IPS-20b (cell line): Measurements from ENCODE around the gene KCNIP3.

Experiments
- H3K27ac ChIP-seq: one replicate; pipeline ENCODE4 v1.5.1; 2013; ENCODE audit warnings: low read length
- H3K27me3 ChIP-seq: 2 replicates; pipeline ENCODE4 v1.6.1; 2013; ENCODE audit warnings: mild to moderate bottlenecking, low read length, inconsistent platforms; ENCODE audit not compliant: insufficient read depth
- H3K36me3 ChIP-seq: 2 replicates; pipeline ENCODE4 v1.6.1; 2013; ENCODE audit warnings: low read depth, mild to moderate bottlenecking, inconsistent platforms, low read length, moderate library complexity; ENCODE audit not compliant: insufficient read depth
- H3K4me1 ChIP-seq: 2 replicates; pipeline ENCODE4 v1.6.1; 2013; ENCODE audit warnings: mild to moderate bottlenecking, control low read depth, inconsistent platforms, low read length, moderate library complexity; ENCODE audit not compliant: insufficient read depth
- H3K4me3 ChIP-seq: 2 replicates; pipeline ENCODE4 v1.5.1; 2013; ENCODE audit warnings: mild to moderate bottlenecking, low read length, inconsistent platforms
- H3K9ac ChIP-seq: 2 replicates; pipeline ENCODE4 v1.6.1; 2013; ENCODE audit warnings: low read depth, mild to moderate bottlenecking, inconsistent platforms, low read length, moderate library complexity
- H3K9me3 ChIP-seq: 2 replicates; pipeline ENCODE4 v1.6.1; 2013; ENCODE audit warnings: mild to moderate bottlenecking, low read depth, low read length, inconsistent platforms; ENCODE audit not compliant: insufficient read depth

Gene KCNIP3

DNA sequence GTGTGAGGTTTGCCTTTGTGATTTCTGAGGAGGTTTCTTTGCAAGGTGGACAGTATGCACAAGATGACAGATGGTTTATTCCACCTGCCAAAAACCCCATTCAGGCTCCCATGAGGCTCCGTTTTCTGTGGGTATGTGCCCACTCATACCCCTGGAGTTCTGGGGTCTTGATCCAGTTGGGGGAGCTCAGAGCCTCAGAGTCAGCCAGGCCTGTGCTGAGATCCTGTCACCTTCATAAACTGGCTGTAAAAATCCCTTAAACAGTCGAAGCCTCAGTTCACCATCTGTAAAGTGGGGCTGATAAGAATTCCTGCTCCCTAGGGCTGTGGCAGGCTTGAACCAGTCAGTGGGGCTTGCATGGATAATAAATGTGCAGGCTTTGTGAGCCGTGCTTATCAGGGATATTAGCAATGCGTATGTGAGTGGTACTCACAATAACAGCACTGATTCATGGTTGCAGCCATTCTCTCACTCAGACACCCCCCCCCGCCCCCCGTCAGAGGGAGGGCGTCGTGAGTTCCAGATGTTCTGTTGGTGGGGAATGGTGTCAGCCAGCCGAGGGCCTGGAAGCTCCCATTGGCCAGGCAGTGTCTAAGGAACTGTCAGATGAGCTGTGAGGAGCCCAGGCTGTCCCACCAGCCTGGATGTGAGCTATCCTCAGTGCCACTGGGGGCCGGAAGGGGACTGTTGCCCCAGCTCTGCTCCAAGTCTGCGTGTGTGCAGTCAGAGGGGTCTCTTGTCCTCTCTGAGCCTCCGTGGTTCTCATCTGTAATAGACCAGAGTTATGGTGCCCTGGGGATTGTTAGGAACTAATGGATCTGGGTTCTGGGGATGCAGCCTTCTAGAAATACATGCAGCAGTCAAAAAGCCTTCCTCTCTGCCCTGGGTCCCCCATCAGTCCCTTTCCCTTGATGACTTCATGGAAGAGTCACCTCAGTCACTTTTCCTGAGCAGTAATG lies 51.7 kb downstream of the KCNIP3 start:
- Histone ChIP-seq H3K4me3 (no peak overlapping the region), H3K27me3 (peaks cover 60% of the 10 kb centered on the region), H3K9me3 (no peaks in the 10 kb centered on the region), H3K27ac (no peak overlapping the region), H3K36me3 (no peaks in the 10 kb centered on the region), H3K9ac (no peak overlapping the region), H3K4me1 (no peaks in the 10 kb centered on the region)

GRCh38 chr2:95349568-95350322 lies 52.6 kb downstream of the KCNIP3 start:
- no peaks in the 10 kb centered on the region for H3K36me3 ChIP-seq
- H3K27ac ChIP-seq: no peak overlapping the region
- no peak overlapping the region for H3K4me3 ChIP-seq
- H3K27me3 ChIP-seq: peaks cover 51% of the 10 kb centered on the region
- H3K4me1 ChIP-seq: no peaks in the 10 kb centered on the region
- H3K9ac ChIP-seq: no peak overlapping the region
- H3K9me3 ChIP-seq: no peaks in the 10 kb centered on the region

GRCh38 chr2:95350368-95350767 lies 53.2 kb downstream of the KCNIP3 start:
- Histone ChIP-seq H3K27ac (no peak overlapping the region), H3K27me3 (peaks cover 45% of the 10 kb centered on the region), H3K9me3 (no peaks in the 10 kb centered on the region), H3K9ac (no peak overlapping the region), H3K4me3 (no peak overlapping the region), H3K4me1 (no peaks in the 10 kb centered on the region), H3K36me3 (no peaks in the 10 kb centered on the region)

GRCh38 chr2:95350774-95351597 lies 53.8 kb downstream of the KCNIP3 start:
- Histone ChIP-seq H3K9me3 (no peaks in the 10 kb centered on the region), H3K36me3 (no peaks in the 10 kb centered on the region), H3K4me3 (no peak overlapping the region), H3K9ac (no peak overlapping the region), H3K4me1 (no peaks in the 10 kb centered on the region), H3K27me3 (peaks cover 39% of the 10 kb centered on the region), H3K27ac (no peak overlapping the region)

GRCh38 chr2:95351598-95351915 lies 54.4 kb downstream of the KCNIP3 start:
- no peaks in the 10 kb centered on the region for H3K4me1 ChIP-seq
- no peak overlapping the region for H3K27ac ChIP-seq
- H3K4me3 ChIP-seq: no peak overlapping the region
- no peaks in the 10 kb centered on the region for H3K36me3 ChIP-seq
- H3K27me3 ChIP-seq: peaks cover 37% of the 10 kb centered on the region
- H3K9ac ChIP-seq: no peak overlapping the region
- H3K9me3 ChIP-seq: no peaks in the 10 kb centered on the region

DNA sequence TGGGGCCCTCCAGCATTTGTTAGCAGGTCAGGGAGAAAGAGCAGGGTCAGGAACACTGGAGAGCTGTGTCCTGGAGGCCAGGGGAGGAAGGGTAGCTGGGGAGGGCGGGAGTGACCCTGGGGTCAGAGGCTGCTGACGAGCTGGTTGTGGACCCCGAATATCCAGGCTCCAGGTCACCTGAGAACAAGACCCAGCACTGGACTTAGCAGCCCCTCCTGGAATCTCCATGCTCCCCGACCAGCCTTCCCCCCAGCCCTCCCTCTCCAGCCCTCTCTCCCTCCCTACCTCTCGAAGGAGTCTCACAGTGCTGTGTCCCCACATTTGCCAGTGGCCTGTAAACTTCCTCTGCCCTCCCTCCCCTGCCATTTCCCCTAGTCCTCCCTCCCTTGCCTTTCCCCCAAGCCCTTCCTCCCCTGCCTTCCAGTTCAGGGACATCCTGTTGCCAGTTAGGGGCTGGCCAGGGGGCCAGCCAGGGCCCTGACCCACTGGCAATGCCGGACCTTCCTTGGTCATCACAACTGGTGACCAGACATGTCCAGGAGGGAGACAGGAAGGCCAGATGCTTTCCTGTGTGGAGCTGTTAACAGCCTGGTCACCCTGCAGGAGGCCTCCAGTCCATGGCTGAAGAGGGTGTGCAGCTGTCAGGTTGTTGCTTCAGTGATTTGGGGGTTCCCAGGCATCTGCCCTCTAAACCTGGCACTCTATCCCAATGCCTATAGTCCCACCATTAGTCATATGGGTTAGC lies 55.3 kb downstream of the KCNIP3 start:
- H3K27ac ChIP-seq: no peak overlapping the region
- H3K4me3 ChIP-seq: no peak overlapping the region
- no peak overlapping the region for H3K9ac ChIP-seq
- no peaks in the 10 kb centered on the region for H3K36me3 ChIP-seq
- H3K27me3 ChIP-seq: peaks cover 28% of the 10 kb centered on the region
- no peaks in the 10 kb centered on the region for H3K9me3 ChIP-seq
- no peaks in the 10 kb centered on the region for H3K4me1 ChIP-seq

DNA sequence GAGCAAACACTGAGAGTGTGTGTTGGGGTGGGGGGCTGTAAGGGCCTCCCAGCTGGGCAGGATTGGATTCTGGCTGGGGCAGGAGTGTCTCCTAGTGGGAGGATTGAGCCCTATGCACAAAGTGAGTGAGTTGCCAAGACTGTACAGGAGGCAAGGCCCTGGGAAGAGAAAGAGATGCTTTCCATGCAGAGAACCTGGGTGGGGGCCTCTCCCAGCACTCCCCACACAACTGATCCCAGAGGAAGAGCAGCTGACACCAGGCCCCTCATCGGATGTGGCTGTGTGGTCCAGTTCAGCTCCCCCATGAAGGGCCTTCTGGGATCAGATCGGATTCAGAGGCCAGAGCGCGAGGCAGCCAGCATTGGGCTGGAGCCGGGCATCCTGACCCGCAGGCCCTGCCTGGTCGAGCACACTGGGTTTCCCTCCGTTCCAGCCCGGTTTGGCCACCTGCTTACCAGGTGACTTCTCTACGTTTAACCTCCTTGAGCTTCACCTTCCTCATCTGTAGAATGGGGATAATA lies 56.0 kb downstream of the KCNIP3 start:
- no peaks in the 10 kb centered on the region for H3K9me3 ChIP-seq
- no peak overlapping the region for H3K27ac ChIP-seq
- no peak overlapping the region for H3K9ac ChIP-seq
- no peaks in the 10 kb centered on the region for H3K36me3 ChIP-seq
- no peaks in the 10 kb centered on the region for H3K4me1 ChIP-seq
- H3K4me3 ChIP-seq: no peak overlapping the region
- peaks cover 22% of the 10 kb centered on the region for H3K27me3 ChIP-seq

GRCh38 chr2:95353613-95354468 lies 56.7 kb downstream of the KCNIP3 start:
- Histone ChIP-seq H3K9me3 (no peaks in the 10 kb centered on the region), H3K36me3 (no peaks in the 10 kb centered on the region), H3K4me3 (no peak overlapping the region), H3K27ac (no peak overlapping the region), H3K27me3 (peaks cover 15% of the 10 kb centered on the region), H3K4me1 (no peaks in the 10 kb centered on the region), H3K9ac (no peak overlapping the region)

- Histone ChIP-seq H3K4me1 (no peaks in the 10 kb centered on the region), H3K9ac (no peak overlapping the region), H3K9me3 (no peaks in the 10 kb centered on the region), H3K4me3 (no peak overlapping the region), H3K27ac (no peak overlapping the region), H3K27me3 (peaks cover 8% of the 10 kb centered on the region), H3K36me3 (no peaks in the 10 kb centered on the region)
Measured at GRCh38 chr2:95354469-95354901, 57.3 kb downstream of the KCNIP3 start.

DNA sequence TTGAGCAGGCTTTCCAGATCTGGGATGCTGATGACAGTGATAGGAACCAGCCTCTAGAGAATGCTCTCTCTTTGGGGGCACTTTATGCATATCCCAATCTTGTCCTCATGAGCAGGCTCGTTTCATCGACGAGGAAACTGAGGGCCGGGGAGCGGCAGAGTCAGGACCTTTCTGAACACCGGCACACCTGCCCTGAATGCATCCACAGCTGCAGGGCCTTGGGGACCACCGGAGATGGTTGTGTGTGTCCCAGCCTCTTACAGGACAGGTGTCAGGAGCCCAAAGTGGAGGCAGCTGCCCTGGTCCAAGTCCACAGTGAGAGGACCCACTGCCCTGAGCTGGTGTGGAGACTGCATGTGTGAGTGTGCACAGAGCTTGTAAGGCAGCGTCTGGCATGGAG lies 57.8 kb downstream of the KCNIP3 start:
- no peak overlapping the region for H3K27ac ChIP-seq
- no peak overlapping the region for H3K4me3 ChIP-seq
- H3K36me3 ChIP-seq: no peaks in the 10 kb centered on the region
- H3K4me1 ChIP-seq: no peaks in the 10 kb centered on the region
- H3K9me3 ChIP-seq: no peaks in the 10 kb centered on the region
- peaks cover 5% of the 10 kb centered on the region; the same call in 1 of the 2 replicates for H3K27me3 ChIP-seq
- no peak overlapping the region for H3K9ac ChIP-seq
